ENCODE results near the gene PLA2G6. TPM values are rescaled to one million over a fixed set of nuclear protein-coding genes. Genes with fewer than 3 reads are reported as not detected.
A peak's percentile ranks its signal among the peaks of the same experiment; 100 is the strongest.

Gene PLA2G6
- total RNA-seq, 2 experiments from 2014 or later: 48.8 to 50.2 TPM

GRCh38 chr22:38176170-38176741, 5.4 kb downstream of the PLA2G6 start:
- H3K4me1 Mint-ChIP-seq (ENCODE audit: low read depth): peaks cover 29% of the 10 kb centered on the region
- no peaks in the 10 kb centered on the region for H3K9me3 Mint-ChIP-seq
- H3K27me3 Mint-ChIP-seq: no peaks in the 10 kb centered on the region
- ChIA-PET POLR2A (no interaction called here), CTCF (no interaction called here)
- H3K4me3 ChIP-seq (ENCODE audit: low read length): no peak overlapping the region
- H3K27me3 ChIP-seq (ENCODE audit: control insufficient read depth in 1 of 2, insufficient read depth in 2 of 2, low read length in 2 of 2): no peaks in the 10 kb centered on the region
- no peak overlapping the region for H3K4me3 Mint-ChIP-seq
- no peak overlapping the region for H3K27ac Mint-ChIP-seq
- peaks cover 10% of the 10 kb centered on the region for H3K36me3 ChIP-seq (ENCODE audit: insufficient read depth, low read length)
- ATAC-seq (ENCODE audit: poor library complexity) (no peak), DNase-seq (peak in 8 of 14 experiments; percentile 5 to 78 (median 32))
- intact Hi-C loops (cut with DNase I, micrococcal nuclease): no loop called here
- H3K27ac ChIP-seq (ENCODE audit: low read depth in 1 of 2, low read length in 2 of 2): peak overlapping the region in 1 of 2 donors; percentile 9
- H3K4me1 ChIP-seq (ENCODE audit: insufficient read depth, low read length): peaks cover 31% of the 10 kb centered on the region
- no peaks in the 10 kb centered on the region for H3K9me3 ChIP-seq (ENCODE audit: control insufficient read depth in 1 of 2, insufficient read depth in 1 of 2, low read length in 2 of 2)
- peaks cover 14% of the 10 kb centered on the region for H3K36me3 Mint-ChIP-seq (ENCODE audit: low read depth)
- TF ChIP-seq, protein P1, sequence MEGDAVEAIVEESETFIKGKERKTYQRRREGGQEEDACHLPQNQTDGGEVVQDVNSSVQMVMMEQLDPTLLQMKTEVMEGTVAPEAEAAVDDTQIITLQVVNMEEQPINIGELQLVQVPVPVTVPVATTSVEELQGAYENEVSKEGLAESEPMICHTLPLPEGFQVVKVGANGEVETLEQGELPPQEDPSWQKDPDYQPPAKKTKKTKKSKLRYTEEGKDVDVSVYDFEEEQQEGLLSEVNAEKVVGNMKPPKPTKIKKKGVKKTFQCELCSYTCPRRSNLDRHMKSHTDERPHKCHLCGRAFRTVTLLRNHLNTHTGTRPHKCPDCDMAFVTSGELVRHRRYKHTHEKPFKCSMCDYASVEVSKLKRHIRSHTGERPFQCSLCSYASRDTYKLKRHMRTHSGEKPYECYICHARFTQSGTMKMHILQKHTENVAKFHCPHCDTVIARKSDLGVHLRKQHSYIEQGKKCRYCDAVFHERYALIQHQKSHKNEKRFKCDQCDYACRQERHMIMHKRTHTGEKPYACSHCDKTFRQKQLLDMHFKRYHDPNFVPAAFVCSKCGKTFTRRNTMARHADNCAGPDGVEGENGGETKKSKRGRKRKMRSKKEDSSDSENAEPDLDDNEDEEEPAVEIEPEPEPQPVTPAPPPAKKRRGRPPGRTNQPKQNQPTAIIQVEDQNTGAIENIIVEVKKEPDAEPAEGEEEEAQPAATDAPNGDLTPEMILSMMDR (IDR thresholded peaks at IDR 0.05): no peak

- Histone ChIP-seq H3K4me3 (ENCODE audit: low read length) (no peak overlapping the region), H3K4me1 (ENCODE audit: insufficient read depth, low read length) (peaks cover 23% of the 10 kb centered on the region), H3K36me3 (ENCODE audit: insufficient read depth, low read length) (peaks cover 10% of the 10 kb centered on the region), H3K27ac (ENCODE audit: low read depth in 1 of 2, low read length in 2 of 2) (no peak overlapping the region), H3K27me3 (ENCODE audit: control insufficient read depth in 1 of 2, insufficient read depth in 2 of 2, low read length in 2 of 2) (no peaks in the 10 kb centered on the region), H3K9me3 (ENCODE audit: control insufficient read depth in 1 of 2, insufficient read depth in 1 of 2, low read length in 2 of 2) (no peaks in the 10 kb centered on the region)
- H3K9me3 Mint-ChIP-seq: no peaks in the 10 kb centered on the region
- H3K4me3 Mint-ChIP-seq: no peak overlapping the region
- peaks cover 11% of the 10 kb centered on the region for H3K36me3 Mint-ChIP-seq (ENCODE audit: low read depth)
- ATAC-seq (ENCODE audit: poor library complexity): no peak
- peaks cover 21% of the 10 kb centered on the region for H3K4me1 Mint-ChIP-seq (ENCODE audit: low read depth)
- TF ChIP-seq, protein P1 (IDR thresholded peaks at IDR 0.05): no peak
- intact Hi-C loops (cut with DNase I, micrococcal nuclease): no loop called here
- no peak overlapping the region for H3K27ac Mint-ChIP-seq
- H3K27me3 Mint-ChIP-seq: no peaks in the 10 kb centered on the region
- CTCF ChIA-PET: no interaction called here
- POLR2A ChIA-PET: interaction anchor here (0.5 kb wide), 1 partner anchor 138 kb away, joined by 3 read pairs; no protein-coding TSS in a partner anchor
- DNase-seq: no peak
Observed at GRCh38 chr22:38175206-38176118, 6.2 kb downstream of the PLA2G6 start.

DNA sequence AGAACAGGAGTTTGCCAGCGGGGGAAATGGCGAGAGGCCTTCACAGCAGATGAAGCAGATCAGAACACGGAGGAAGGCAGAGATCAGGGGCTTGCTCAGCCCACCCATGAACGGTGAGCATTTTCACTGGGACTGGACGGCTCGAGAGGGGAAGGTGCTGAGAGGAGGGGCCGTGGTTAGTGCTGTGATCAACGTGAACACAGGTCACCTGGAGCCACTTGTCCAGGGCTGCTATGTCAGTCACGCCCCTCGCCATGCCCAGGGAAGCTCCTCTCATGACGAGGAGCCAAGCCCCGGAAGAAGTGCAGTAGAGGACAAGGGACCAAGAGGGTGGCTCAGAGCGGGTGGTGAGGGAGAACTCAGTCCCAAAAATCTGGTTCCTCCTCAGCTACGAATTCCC, 7.0 kb downstream of the PLA2G6 start:
- Histone ChIP-seq H3K36me3 (ENCODE audit: insufficient read depth, low read length) (peaks cover 11% of the 10 kb centered on the region), H3K9me3 (ENCODE audit: control insufficient read depth in 1 of 2, insufficient read depth in 1 of 2, low read length in 2 of 2) (no peaks in the 10 kb centered on the region), H3K4me3 (ENCODE audit: low read length) (no peak overlapping the region), H3K27me3 (ENCODE audit: control insufficient read depth in 1 of 2, insufficient read depth in 2 of 2, low read length in 2 of 2) (no peaks in the 10 kb centered on the region), H3K4me1 (ENCODE audit: insufficient read depth, low read length) (peaks cover 15% of the 10 kb centered on the region), H3K27ac (ENCODE audit: low read depth in 1 of 2, low read length in 2 of 2) (no peak overlapping the region)
- Mint-ChIP-seq H3K4me1 (ENCODE audit: low read depth) (peaks cover 13% of the 10 kb centered on the region), H3K36me3 (ENCODE audit: low read depth) (peaks cover 5% of the 10 kb centered on the region), H3K27ac (no peak overlapping the region), H3K4me3 (no peak overlapping the region), H3K27me3 (no peaks in the 10 kb centered on the region), H3K9me3 (no peaks in the 10 kb centered on the region)
- DNase-seq: no peak
- no peak for ATAC-seq (ENCODE audit: poor library complexity)
- ChIA-PET CTCF (no interaction called here), POLR2A (no interaction called here)
- intact Hi-C loops (cut with DNase I, micrococcal nuclease): no loop called here
- TF ChIP-seq, protein P1 (IDR thresholded peaks at IDR 0.05): no peak

All from CD4-positive, alpha-beta T cell (primary cell).